Sigmoid colon (tissue), 7 donors: Measurements from ENCODE around the gene WNT10A. TPM values are rescaled to one million over a fixed set of nuclear protein-coding genes. Genes with fewer than 3 reads are reported as not detected.

ENCODE experiments used
- DNase-seq: peaks from one replicate; pipeline ENCODE4 v3.0.0-alpha.2; 2019
- H3K27ac ChIP-seq, 4 donors: fragments of 200-600 bp; sonication (generic); one replicate each; pipeline ENCODE4 v1.5.1; 2016 to 2019; ENCODE audit warnings: mild to moderate bottlenecking in 1 of 4
- H3K27me3 ChIP-seq, 3 donors: fragments of 200-600 bp; sonication (generic); one replicate each; pipeline ENCODE4 v1.5.1; 2019; ENCODE audit warnings: mild to moderate bottlenecking in 1 of 3
- H3K36me3 ChIP-seq, 4 donors: fragments of 200-600 bp; sonication (generic); one replicate each; pipeline ENCODE4 v1.5.1; 2016 to 2019
- H3K4me1 ChIP-seq, 4 donors: fragments of 200-600 bp; sonication (generic); one replicate each; pipeline ENCODE4 v1.5.1; 2017 to 2019
- H3K4me3 ChIP-seq, 4 donors: fragments of 200-600 bp; sonication (generic); one replicate each; pipeline ENCODE4 v1.5.1; 2017 to 2019; ENCODE audit warnings: mild to moderate bottlenecking in 2 of 4, moderate library complexity in 1 of 4
- H3K9me3 ChIP-seq, 4 donors: fragments of 200-600 bp in 3 of 4; sonication (generic) in 3 of 4; one replicate each; pipeline versions ENCODE4 v1.5.1 to v1.6.1; 2013 to 2019
- EP300 ChIP-seq, 4 donors: sonication (generic); formaldehyde crosslinking; IDR thresholded peaks; one replicate each; pipeline ENCODE4 v1.6.1; 2017; ENCODE audit warnings: antibody characterized with exemption in 4 of 4
- POLR2A ChIP-seq, 2 donors: fragments of 450-650 bp; IDR thresholded peaks; one replicate each; pipeline ENCODE4 v1.6.1; 2016; ENCODE audit warnings: antibody characterized with exemption in 2 of 2, mild to moderate bottlenecking in 2 of 2, moderate library complexity in 2 of 2
- POLR2AphosphoS5 ChIP-seq, 4 donors: sonication (generic); formaldehyde crosslinking; IDR thresholded peaks; one replicate each; pipeline ENCODE4 v1.6.1; 2017; ENCODE audit warnings: antibody characterized with exemption in 4 of 4
- WGBS, 2 donors: extraction: QIAGEN DNeasy Blood & Tissue Kit; methylation state at CpG; one replicate each; pipeline ENCODE4 v1.1.7; 2013; 5-methylcytosine and 5-hydroxymethylcytosine counted together
- intact Hi-C: fragments of 100-400 bp; cut with DNase I; formaldehyde crosslinking; loops from one replicate; pipeline ENCODE4 v1.15.1; 2023
- polyA plus RNA-seq, 3 donors: library from polyadenylated mRNA; stranded (reverse); fragments of 200-250 nt; gene quantifications; one replicate each; pipeline ENCODE4 v1.2.3, GENCODE V29; 2013
- total RNA-seq, 4 donors: library from RNA; depleted of rRNA; stranded (reverse); fragments of >200 nt; gene quantifications; one replicate each; pipeline ENCODE4 v1.1.0, GENCODE V29; 2016
- TF ChIP-seq, protein P1 (sequence below), 4 experiments: fragments of 450-650 bp in 3 of 4; fragments of 200-600 bp in 1 of 4; IDR thresholded peaks; one replicate each; pipeline ENCODE4 v1.5.1; 2016 to 2019; ENCODE audit warnings: antibody characterized with exemption in 4 of 4, mild to moderate bottlenecking in 3 of 4, moderate library complexity in 2 of 4
- donor health status: healthy with polysubstance abuse.
- donor health status: Bipolar disorder and iron deficiency.
- donor health status: healthy.

Gene WNT10A
- total and polyA plus RNA-seq, 7 donors: 0.38 TPM; not detected in 6

DNA sequence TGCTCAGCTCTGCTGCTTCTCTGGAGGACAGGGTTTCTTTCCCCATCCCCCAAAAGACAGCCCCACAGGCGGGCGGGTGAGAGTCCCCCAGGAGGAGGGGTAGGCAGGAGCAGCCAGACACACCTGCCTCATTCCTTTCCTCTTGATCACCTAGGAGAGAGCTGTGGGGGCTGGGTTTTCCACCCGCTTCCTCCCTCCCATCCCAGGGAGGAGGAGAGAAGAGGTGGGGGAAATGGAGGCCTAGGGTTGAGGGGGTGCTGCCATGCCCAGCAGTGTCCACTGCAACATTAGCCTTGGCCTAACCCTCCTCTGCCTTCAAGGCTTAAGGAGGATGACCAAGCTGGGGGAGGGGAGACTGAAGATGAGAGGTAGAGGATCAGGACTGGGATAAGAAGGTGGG is 14.7 kb downstream of the WNT10A start:
- no peaks in the 10 kb centered on the region for H3K9me3 ChIP-seq
- no peak for TF ChIP-seq POLR2AphosphoS5 (IDR thresholded peaks at IDR 0.05)
- TF ChIP-seq, protein P1, sequence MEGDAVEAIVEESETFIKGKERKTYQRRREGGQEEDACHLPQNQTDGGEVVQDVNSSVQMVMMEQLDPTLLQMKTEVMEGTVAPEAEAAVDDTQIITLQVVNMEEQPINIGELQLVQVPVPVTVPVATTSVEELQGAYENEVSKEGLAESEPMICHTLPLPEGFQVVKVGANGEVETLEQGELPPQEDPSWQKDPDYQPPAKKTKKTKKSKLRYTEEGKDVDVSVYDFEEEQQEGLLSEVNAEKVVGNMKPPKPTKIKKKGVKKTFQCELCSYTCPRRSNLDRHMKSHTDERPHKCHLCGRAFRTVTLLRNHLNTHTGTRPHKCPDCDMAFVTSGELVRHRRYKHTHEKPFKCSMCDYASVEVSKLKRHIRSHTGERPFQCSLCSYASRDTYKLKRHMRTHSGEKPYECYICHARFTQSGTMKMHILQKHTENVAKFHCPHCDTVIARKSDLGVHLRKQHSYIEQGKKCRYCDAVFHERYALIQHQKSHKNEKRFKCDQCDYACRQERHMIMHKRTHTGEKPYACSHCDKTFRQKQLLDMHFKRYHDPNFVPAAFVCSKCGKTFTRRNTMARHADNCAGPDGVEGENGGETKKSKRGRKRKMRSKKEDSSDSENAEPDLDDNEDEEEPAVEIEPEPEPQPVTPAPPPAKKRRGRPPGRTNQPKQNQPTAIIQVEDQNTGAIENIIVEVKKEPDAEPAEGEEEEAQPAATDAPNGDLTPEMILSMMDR (IDR thresholded peaks at IDR 0.05): no peak
- TF ChIP-seq POLR2A (IDR thresholded peaks at IDR 0.05): no peak
- peaks cover 0 to 37% (median 33%) of the 10 kb centered on the region in 4 donors for H3K4me1 ChIP-seq
- no peak overlapping the region for H3K27ac ChIP-seq
- intact Hi-C loops: no loop called here
- no peak for DNase-seq
- peaks cover 42 to 86% (median 69%) of the 10 kb centered on the region in 3 donors for H3K27me3 ChIP-seq
- WGBS, 2 donors: 67 to 73% methylated on average over 3 of the region's 3 CpGs
- no peak overlapping the region for H3K4me3 ChIP-seq
- no peaks in the 10 kb centered on the region for H3K36me3 ChIP-seq

DNA sequence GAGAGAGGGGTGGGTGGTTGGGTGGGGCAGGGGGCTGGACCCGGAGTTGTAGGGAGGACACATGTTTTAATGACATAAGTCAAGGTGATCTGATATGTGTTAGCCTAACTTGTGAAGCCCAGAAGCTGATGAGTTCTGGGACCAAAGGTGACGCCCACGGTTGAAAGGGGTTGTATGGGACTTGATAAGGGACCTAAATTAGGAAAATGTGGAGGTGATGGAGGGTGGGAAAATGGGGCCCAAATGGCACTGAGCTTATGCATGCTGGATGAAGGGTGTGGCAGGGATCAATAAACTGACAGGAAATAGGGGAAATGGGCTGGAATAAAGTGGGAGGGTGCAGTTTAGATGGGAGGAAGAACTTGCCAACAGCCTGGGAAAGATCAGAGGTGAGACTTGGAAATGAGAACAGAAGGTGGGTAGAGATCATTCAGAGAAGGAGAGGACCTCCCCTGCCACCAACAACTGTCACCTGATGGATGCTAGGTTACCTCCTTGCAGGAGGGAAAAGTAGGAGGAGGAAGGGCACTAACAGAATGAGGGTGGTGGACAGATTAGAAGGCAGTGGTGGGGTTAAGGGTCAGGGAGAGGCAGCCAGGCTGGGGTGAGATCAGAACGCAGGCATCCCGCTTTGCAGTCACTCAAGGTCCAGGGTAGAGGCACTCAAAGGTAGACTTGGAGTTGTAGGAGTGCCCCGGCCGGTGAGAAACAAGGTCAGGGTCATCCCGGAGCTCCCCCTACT is 15.3 kb downstream of the WNT10A start:
- WGBS, 2 donors: 19 to 28% methylated on average over 8 of the region's 8 CpGs
- intact Hi-C loops: no loop called here
- no peak for DNase-seq
- no peaks in the 10 kb centered on the region for H3K36me3 ChIP-seq
- H3K4me3 ChIP-seq: no peak overlapping the region
- TF ChIP-seq EP300 (IDR thresholded peaks at IDR 0.05): no peak
- no peak for TF ChIP-seq POLR2A (IDR thresholded peaks at IDR 0.05)
- no peak for TF ChIP-seq POLR2AphosphoS5 (IDR thresholded peaks at IDR 0.05)
- TF ChIP-seq, protein P1 (IDR thresholded peaks at IDR 0.05): no peak
- H3K27me3 ChIP-seq: peaks cover 42 to 92% (median 74%) of the 10 kb centered on the region in 3 donors
- H3K27ac ChIP-seq: no peak overlapping the region
- no peaks in the 10 kb centered on the region for H3K9me3 ChIP-seq
- H3K4me1 ChIP-seq: peaks cover 0 to 37% (median 33%) of the 10 kb centered on the region in 4 donors

DNA sequence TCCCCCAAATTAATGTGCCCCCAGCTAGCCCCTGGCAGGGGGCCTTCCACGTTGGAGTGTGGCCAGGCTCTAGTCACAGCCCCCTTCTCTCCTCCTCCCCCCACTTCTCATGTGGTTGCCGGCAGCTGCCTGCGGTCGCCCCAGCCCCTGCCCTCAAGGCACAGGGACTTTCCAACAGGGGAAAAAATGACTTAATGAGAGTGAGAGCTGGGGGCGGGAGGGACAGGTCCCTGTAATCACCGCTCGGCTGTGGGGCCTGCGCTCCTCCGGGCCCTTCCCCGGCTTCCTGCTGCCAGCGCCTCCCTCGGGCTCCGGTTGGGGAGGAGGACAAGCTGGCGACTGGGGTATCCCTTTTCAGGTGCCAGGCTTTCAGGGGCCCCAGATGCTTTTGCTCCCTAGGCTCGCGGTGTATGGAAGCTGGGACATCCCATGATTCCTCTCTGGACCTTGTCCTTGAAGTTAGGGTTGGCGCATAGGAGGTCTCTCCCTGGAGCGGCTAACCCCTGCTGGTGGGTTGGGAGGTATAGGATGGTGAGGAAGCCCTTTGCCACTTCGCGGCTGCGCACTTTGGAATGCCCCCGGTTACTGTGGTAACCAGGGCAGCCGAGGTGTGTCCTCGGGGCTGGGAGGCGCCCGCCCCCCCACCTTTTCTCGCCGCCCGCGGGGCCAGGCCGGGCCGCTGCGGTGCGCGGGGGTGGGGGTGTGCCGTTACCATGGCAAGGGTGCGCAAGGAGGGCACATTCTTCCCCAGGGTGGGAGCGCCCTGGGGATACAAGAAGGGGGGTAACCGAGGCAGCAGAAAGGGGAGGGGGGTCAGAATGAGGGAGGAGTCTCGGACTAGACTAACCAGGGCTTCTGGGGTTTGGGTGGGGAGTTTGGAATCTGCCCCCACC is 16.1 kb downstream of the WNT10A start:
- whole genome bisulfite sequencing, 2 donors: 2% methylated on average over 40 of the region's 40 CpGs
- DNase-seq: no peak
- no peaks in the 10 kb centered on the region for H3K36me3 ChIP-seq
- no peak overlapping the region for H3K27ac ChIP-seq
- TF ChIP-seq POLR2A (IDR thresholded peaks at IDR 0.05) (no peak), EP300 (IDR thresholded peaks at IDR 0.05) (no peak), POLR2AphosphoS5 (IDR thresholded peaks at IDR 0.05) (no peak)
- H3K4me1 ChIP-seq: peaks cover 0 to 37% (median 33%) of the 10 kb centered on the region in 4 donors
- peaks cover 42 to 99% (median 81%) of the 10 kb centered on the region in 3 donors for H3K27me3 ChIP-seq
- no peaks in the 10 kb centered on the region for H3K9me3 ChIP-seq
- no peak overlapping the region for H3K4me3 ChIP-seq
- intact Hi-C loops: no loop called here

DNA sequence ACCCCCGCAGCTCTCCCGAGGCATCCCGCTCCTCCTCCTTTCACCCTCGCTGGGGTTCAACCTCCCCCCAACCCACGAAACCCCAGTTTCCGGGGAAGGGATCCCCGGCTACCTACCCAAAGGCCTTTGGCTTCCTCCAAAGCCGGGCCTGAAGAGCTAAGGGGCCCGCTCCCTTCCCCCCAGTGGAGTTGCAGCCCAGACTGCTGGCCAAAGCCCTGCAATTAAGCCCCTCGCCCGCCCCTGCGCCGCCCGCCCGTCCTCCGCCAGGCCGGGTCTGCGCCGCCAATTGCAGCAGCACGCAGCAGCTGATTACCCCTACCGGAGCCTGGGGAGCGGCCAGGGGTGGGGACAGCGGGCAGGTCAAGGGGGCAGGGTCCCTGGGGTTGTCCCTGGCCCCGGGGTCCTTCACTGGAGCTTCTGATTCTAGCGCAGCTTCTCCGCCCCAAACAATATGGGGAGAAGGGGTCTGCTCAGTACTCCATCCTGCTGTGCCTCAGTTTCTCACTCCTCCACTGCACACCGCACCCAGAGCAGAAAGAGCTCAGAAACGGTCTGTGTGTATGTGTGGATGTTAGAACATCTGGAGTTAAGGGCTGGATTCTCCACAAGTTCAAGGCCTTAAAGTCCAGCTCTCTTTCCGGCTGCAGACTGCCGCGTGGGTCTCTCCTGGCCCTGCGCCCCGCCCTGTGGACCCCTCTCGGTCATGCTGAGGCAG is 16.9 kb downstream of the WNT10A start:
- no peak for TF ChIP-seq EP300 (IDR thresholded peaks at IDR 0.05)
- no peak for TF ChIP-seq POLR2A (IDR thresholded peaks at IDR 0.05)
- TF ChIP-seq POLR2AphosphoS5 (IDR thresholded peaks at IDR 0.05): no peak
- TF ChIP-seq, protein P1 (IDR thresholded peaks at IDR 0.05): no peak
- WGBS, 2 donors: 4 to 6% methylated on average over 34 of the region's 34 CpGs
- Histone ChIP-seq H3K36me3 (no peaks in the 10 kb centered on the region), H3K4me1 (peaks cover 0 to 36% (median 31%) of the 10 kb centered on the region in 4 donors), H3K9me3 (no peaks in the 10 kb centered on the region), H3K27ac (no peak overlapping the region), H3K4me3 (no peak overlapping the region), H3K27me3 (peaks cover 42 to 99% (median 88%) of the 10 kb centered on the region in 3 donors)
- intact Hi-C loops: loop anchor here (1.0 to 2.0 kb wide), 2 partner anchors 21 to 44 kb away; no protein-coding TSS in a partner anchor
- DNase-seq: no peak
